Occipital lobe (tissue), 2 donors: Measurements from ENCODE around the gene RNF121. TPM values are rescaled to one million over a fixed set of nuclear protein-coding genes. Genes with fewer than 3 reads are reported as not detected.
"Not testable (repeated sequence)": the region's sequence is repeated elsewhere in the genome, so short reads cannot be mapped to it uniquely, and the experiment has no call there.

ENCODE experiments used
- DNase-seq: peaks from one replicate; lab custom pipeline; 2025; lab: John Stamatoyannopoulos, UW
- total RNA-seq: library from RNA; depleted of rRNA; stranded (reverse); fragments of >200 nt; gene quantifications from one replicate; pipeline ENCODE4 v1.2.3, GENCODE V29; 2014

The RNF121 gene
- 16.4 TPM for total RNA-seq

GRCh38 chr11:71928737-71929443 lies at the start of gene RNF121:
Gene RNF121, plus strand, starts transcription at chr11:71929046. Its CDS starts 16 bp downstream, at chr11:71929062.
- peak; percentile 97 for DNase-seq

DNA sequence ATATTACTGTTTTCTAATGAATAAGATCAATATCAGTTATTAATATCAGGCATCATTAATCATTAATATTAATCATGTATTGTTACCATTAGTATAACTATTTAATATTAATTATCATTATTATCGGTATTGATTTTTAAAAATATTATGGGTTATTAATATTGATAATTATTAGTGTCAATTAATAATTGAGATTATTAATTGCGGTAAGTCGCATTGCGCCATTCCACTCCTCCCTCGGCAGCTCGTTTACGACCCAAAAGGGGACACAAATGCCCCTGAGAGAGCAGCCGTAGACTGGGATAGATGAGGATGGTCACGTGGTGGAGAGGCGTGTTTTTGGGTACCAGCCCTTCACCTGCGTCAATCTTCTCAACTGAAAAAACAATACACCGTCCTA lies 43.0 kb upstream of the RNF121 start:
- not testable (repeated sequence) for DNase-seq

GRCh38 chr11:71888335-71889010 lies 40.4 kb upstream of the RNF121 start:
- not testable (repeated sequence) for DNase-seq

DNA sequence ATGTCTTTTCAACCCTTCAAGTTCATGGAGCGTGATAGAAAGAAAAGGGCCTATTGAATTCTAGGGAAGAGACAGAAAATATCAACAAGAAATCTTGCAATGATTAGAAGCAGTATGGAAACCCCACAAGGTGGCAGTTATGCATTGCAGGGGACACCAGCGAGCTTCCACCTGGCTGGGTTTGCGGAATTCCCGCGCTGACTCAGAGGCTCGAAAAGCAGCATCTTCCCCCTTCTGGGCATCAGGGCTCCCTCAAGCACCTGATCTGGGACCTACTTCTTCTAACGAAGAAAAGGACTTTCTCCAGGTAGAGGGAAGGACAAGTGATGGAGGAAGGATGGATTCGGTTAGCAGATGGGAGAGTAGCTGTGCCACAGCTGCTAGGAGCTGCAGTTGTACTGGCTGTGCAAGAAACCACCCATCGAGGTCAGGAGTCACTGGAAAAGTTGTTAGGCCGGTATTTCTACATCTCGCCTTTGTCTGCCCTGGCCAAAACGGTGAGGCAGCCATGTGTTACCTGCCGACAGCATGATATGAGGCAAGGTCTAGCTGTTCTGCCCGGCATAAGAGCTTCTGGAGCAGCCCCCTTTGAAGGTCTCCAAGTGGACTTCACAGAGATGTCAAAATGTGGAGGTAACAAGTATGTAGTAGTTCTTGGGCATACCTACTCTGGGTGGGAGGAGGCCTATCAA lies 39.5 kb upstream of the RNF121 start:
- not testable (repeated sequence) for DNase-seq

DNA sequence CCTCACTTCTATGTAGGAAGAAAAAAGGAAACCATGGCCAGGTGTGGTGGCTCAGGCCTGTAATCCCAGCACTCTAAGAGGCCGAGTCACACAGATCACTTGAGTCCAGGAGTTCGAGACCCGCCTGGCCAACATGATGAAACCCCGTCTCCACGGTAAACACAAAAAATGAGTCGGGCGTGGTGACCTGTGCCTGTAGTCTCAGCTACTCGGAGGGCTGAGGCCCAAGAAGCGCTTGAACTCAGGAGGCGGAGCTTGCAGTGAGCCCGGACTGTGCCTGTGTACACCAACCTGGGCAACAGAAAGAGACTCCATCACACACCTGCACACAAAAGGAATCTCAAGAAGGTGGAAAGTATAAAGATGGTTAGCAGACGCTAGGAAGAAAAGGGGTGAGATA lies 32.9 kb upstream of the RNF121 start:
- DNase-seq = no peak

DNA sequence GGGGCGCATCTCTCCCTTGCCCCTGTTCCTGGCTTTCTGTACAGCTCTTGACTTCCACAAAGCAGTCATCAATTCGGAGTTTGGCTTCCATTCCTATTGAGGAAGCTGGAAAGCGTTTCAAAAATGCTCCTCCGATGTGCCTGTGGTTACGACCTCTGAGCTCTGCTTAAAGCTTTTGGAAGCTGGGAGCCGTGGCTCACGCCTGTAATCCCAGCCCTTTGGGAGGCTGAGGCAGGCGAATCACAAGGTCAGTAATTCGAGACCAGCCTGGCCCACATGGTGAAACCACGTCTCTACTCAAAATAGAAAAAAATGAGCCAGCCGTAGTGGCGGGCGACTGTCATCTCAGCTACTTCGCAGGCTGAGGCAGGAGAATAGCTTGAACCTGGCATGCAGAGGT lies 27.7 kb upstream of the RNF121 start:
- not testable (repeated sequence) for DNase-seq

- DNase-seq = no peak
Measured at GRCh38 chr11:71908218-71908617, 20.6 kb upstream of the RNF121 start.

DNA sequence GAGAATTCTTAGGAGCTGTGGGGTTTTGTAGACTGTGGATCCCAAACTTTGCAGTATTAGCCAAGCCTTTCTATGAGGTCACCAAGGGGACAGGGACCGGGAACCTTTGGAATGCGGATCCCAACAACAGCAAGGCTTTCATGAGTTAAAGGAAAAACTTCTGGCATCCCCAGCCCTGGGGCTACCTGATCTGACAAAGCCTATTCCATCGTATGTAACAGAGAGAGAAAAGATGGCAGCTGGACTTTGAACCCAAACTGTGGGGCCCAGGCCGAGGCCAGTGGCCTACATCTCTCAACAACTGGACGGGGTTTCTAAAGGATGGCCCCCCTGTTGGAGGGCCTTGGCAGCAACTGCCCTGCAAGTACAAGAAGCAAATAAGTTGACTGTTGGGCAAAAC lies 18.1 kb upstream of the RNF121 start:
- not testable (repeated sequence) for DNase-seq

- not testable (repeated sequence) for DNase-seq
Measured at GRCh38 chr11:71911321-71911985, 17.4 kb upstream of the RNF121 start.

GRCh38 chr11:71911986-71912340 lies 16.9 kb upstream of the RNF121 start:
- DNase-seq = not testable (repeated sequence)

DNA sequence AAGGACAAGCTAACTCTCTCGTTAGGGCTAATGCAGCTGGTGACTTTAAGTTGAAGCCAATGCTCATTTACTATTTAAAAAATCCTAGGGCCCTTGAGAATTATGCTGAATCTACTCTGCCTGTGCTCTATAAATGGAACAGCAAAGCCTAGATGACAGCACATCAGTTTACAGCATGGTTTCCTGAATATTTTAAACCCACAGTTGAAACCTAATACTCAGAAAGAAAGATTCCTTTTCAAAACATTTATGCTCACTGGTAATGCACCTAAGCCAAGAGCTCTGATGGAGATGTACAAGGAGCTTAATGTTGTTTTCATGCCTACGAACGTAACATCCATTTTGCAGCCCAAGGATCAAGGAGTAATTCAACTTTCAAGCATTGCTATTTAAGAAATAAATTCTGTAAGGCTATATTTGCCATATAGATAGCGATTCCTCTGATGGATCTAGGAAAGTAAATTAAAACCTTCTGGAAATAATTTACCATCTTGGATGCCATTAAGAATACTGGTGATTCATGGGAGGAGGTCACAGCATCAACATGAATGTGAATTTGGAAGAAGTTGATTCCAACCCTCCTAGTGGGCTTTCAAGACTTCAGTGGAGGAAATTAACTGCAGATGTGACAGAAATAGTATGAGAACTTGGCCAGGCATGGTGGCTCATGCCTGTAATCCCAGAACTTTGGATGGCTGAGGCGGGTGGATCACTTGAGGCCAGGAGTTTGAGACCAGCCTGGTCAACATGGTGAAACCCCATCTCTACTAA lies 14.9 kb upstream of the RNF121 start:
- no peak for DNase-seq

DNA sequence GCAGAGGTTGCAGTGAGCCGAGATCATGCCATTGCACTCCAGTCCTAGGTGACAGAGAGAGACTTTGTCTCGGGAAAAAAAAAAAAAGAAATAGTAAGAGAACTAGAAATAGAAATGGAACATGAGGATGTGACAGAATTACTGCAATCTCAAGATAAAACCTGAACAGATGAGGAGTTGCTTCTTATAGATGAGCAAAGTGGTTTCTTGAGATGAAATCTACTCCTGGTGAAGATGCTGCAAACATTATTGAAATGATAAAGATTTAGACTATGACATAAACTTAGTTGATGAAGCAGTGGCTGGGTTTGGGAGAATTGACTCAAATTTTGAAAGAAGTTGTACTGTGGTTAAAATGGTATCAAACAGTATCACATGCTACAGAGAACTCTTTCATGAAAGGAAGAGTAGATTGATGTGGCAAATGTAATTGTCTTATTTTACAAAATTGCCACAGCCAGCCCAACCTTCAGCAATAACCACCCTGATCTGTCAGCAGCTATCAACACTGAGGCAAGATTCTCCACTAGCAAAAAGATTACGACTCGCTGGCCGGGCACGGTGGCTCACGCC lies 14.1 kb upstream of the RNF121 start:
- no peak for DNase-seq

GRCh38 chr11:71917646-71918140 lies 11.2 kb upstream of the RNF121 start:
- DNase-seq = no peak

DNA sequence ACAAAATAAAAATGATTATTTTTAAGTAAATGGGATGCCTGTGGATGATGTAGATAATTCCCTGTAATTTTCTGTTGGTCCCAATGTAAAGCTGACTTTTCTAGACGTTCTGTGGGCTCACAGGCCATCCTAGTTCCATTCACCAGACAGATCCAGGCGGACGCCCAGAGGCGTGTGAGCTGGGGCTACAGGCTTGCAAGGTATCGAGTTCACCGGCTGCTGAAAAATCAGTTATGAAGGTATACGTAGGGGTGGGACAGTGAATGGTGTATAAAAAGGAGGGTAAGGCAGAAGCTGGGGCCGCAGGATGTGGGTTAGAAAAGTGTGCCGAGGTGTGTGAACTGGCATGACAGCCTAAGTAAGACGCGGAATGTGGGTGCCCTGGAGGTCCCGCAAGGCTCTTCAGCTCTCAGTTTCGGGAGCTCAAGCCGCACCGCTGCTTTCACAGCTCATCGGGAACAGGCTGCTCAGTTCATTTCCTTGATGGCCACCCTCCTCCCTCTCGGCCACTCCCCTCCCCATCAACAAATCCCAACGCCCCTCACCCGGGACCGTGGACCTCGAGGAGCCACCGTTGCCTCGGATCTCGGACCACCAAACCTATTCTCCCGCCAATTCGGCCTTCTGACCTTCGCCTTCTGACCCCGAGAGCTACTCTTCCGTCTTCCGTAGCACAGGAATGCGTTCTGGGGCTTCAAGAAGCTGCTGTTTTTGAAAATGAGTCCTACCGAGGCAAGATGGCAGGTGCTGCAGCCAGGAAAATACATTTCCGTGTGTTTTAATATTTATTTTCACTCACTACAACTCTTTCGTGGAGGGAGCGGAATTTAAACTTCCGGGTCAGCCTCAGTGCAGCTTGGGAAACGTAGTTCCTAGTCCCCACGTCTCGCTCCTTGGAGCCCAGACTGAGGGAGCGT lies 768 bp upstream of the RNF121 start, which contains the start of gene XNDC1N:
Gene XNDC1N, minus strand, starts transcription at position 775 of the 917 bp plus-strand sequence. CDS start 5,241 bp downstream, outside the sequence.
- DNase-seq = peak; percentile 72

DNA sequence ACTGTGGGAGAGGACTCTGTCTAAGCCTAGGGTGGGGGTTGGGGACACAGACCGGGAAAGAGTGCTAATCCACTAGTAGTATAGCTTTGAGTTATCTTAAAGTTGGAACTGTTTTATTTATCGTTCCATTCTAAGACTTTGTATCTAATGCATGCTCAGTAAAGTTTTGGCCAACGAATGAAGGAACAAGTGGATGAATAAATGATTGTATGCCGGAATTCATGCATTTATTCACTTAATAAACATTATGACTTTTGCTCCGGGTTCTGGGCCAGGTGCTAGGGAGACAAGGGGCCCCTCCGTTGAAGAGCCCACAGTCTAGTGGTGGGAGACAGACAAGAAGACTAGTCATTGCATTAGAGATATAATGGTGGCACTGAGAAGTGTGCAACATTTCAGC lies 645 bp downstream of the RNF121 start:
- DNase-seq = no peak

GRCh38 chr11:71930556-71931244 lies 1.9 kb downstream of the RNF121 start:
- DNase-seq = no peak

- DNase-seq = no peak
Measured at GRCh38 chr11:71931245-71931602, 2.4 kb downstream of the RNF121 start.

GRCh38 chr11:71933141-71933933 lies 4.5 kb downstream of the RNF121 start:
- DNase-seq = no peak
